ENCODE data around the gene FSTL4.
"Not testable (repeated sequence)": the region's sequence is repeated elsewhere in the genome, so short reads cannot be mapped to it uniquely, and the experiment has no call there.

Gene FSTL4

DNA sequence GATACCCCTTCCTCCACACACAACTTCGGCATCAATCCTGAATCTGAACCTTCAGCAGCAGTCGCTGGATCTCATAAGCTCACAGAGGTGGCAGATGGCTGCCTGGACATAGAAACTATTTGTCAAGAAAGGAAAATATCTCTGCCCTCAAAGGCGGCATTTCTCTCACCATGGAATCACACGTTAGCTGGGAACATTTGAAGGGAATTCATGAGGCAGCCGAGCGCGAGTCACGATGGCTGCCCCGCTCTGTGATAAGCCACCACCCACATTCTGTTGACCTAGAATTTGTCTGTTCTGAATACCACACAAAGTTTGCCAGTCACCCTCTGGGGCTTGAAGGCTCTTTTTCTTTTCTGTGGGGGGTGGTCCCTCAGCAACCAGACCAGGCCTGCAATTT, 157.9 kb downstream of the FSTL4 start:
- DNase-seq (ENCODE audit: low spot score): no peak

DNA sequence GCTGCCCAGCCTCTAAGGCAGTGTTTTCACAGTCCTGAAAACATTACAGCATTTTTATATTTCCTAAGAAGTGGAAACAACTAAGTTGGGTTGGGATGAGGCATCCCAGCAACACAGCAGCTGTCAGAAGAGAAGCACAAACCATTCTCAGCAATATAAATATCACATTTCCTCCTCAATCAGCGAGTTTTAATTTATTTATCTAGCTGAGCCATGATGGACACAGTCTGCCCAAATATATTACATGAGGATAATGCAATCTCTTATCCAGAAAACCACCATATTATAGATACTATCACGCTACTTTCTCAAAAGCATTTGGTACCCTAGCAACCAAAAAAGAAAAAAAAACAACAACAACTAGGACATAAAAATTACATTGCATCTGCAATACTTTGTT, 158.5 kb downstream of the FSTL4 start:
- no peak for DNase-seq (ENCODE audit: low spot score)

DNA sequence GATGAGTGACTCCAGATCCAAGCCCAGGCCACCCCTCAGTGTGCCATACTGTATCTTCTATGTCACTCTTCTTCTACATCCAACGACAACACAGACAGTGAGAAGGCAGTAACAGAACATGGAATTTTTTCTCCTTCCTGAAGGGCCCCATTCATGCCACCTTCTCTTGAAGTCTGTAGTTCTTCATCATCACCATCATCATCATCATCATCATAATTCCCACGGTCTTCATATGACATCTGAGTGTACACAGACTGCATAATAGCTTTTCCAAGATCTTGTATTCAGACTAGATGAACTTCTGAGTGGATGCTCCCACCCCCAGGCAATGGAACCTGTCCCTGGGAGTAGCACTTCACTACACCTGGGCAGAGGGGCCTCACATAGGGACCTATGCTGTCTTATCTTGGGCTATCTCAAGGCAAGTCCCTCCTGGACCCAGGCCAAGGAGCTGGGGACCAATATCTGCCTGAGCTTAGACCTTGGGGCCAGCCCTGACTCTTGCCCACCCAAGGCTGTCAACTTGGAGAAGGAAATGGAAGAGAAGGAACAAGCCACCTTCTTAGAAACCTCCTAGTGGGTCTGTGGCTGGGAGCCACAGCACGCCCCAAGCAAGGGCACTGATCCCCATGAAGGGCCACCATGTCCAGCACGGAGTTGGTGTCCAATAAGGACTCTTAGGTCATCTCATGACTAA, 159.1 kb downstream of the FSTL4 start:
- DNase-seq (ENCODE audit: low spot score): no peak

DNA sequence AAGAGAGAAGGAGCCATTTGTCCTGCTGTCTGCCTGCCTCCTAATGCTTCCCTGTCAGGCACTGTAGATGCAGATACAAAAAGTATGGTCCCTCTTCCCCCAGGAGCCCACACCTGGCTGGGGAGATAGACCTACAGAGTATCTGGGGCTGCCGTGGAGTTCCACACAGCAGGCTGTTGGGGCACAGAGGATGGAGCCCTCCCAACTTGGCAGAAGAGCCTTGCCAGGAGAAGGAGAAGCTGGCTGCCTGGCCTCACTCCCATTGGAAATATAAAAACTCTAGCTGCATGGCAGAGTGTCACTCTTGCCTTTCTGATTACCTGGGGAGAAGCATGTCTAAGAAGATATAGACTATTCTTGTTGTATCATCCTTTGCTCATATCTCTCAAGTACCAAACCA, 160.4 kb downstream of the FSTL4 start:
- no peak for DNase-seq (ENCODE audit: low spot score)

DNA sequence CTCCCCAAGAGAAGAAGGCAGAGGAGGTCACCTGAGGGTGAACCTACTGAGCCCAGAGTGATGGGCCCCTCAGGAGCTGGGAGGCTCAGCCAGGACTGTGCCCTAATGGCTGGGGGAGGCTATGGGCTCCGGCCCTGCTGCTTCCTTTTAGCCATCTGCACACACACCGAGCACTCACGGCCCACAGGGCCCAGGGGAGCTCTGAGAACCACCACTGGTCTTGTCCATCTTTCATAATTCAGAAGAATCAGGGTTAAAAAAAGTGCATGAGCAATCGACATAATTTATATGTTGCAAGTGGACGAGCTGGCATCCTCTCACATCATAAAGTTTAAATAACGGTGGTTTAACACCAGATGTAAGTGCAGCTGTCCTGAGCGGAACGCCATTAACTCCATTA, 162.1 kb downstream of the FSTL4 start:
- no peak for DNase-seq (ENCODE audit: low spot score)

DNA sequence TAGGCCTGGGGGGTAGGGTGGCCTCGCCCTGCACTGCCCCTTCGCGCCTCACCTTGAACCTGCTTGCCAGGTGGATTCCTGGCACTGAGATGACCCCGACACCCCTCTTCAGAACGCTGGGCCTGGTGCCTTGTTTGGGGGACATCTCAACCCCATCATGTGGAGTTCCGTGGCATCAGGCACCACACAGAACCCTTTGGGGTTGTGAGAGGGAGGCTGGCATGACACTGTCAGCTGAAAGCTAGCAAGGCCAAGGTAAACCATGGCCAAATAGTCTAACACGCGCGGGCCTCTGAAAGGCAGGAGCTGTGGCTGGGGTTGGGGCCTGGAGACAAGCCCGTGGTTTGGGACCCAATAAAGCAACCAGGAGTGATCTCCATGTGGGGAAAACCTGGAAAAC, 163.2 kb downstream of the FSTL4 start:
- DNase-seq (ENCODE audit: low spot score): no peak

DNA sequence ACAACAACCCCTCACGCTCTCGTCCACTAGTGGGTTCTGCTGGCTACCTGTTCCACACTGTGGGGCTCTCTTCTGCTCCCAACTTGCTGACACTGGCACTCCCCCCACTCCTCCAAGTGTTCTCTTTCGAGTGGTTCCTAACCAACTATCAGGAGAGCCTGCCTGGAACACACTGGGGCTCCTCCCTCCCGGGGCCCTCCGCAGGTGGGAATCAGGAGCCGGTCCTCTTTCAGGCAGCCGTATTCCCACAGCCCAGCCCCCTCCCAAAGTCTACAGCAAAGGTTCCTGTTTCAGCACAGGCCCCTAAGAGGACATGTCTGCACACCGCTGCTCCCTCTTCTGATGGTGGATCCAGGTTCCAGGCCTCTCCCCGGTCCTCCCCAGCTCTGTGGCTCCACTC, 165.9 kb downstream of the FSTL4 start:
- no peak for DNase-seq (ENCODE audit: low spot score)

DNA sequence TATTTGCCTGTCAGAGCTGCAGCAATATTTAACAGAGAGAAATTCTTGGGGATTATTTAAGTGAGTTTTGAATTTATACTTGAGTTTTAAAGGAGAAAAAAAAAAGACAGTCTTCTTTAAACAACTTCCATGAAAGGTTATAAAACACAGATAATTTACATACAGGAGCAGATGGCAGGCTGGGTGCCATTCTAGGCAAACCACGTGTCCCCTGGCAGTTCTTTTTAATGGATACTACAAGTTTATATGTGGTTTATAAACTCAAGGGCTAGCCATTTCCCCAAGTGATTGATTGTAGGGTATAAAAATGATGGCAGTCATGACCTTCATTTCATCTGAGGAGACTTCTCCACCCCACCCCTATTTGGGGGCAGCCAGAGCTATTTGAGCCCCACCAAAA, 166.6 kb downstream of the FSTL4 start:
- DNase-seq (ENCODE audit: low spot score): no peak

DNA sequence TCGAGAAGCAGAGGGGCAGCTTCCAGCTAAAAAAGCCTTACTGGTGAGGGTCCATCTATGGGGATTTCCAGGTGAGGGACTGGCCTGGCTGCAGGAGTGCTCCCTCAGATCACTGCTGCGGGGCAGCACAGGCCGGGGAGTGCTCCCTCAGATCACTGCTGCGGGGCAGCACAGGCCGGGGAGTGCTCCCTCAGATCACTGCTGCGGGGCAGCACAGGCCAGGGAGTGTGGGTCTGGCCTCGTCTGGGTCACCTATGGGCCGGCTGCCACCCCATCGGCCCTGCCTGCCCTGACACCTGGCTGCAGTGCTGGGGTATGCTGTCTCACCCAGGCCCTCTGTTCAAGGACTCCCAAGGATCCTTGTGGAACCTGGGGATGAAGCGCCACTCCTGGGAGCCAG, 167.1 kb downstream of the FSTL4 start:
- DNase-seq (ENCODE audit: low spot score): not testable (repeated sequence)

DNA sequence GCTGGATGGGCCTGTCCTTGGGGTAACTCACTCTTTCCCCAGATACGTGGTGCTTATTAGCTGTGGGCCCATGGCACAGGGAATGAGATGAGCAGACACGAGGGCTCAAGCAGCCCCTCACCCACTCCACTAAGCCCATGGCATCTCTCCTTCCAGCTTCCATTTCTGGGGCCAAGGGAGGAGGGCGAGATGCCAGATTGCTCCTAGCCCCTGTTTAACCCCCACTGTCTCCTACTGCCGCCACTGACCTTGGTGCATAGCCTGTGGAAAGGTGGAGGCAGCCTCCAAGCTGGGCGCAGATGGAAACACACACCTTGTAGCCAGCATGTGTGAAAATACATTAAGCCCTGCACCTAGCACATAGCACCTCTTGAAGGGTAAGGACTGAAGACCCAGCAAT, 167.6 kb downstream of the FSTL4 start:
- DNase-seq (ENCODE audit: low spot score): no peak

DNA sequence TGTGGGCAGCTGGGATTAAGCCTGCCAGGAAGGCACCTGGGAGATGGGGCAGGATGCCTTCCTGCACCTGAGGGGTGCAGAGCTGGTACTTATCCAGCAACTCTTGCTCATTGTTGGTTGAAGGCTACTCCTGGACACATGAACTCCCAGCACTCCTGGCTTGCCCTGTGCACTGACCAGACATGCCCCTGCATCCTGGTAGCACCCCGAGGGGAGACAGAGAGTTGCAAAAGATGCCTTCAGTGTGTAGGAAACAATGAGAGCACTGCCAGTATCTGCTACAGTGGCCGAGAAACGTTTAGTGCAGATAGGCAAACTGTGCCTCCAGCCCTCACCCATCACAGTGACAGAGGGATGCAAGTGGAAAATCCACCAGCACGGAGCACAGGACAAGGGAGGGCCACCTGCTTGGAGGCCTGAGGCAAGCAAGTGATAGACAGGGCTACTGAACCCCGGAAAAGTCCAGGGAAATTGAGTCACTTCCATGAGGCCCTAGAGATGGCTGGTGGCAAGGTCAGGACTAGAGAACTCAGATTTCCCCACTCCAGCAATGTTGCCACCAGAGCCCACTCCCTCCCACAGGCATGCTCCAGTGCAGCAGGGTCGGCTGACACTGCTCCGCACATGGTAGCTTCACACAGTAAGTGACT, 171.1 kb downstream of the FSTL4 start:
- no peak for DNase-seq (ENCODE audit: low spot score)

DNA sequence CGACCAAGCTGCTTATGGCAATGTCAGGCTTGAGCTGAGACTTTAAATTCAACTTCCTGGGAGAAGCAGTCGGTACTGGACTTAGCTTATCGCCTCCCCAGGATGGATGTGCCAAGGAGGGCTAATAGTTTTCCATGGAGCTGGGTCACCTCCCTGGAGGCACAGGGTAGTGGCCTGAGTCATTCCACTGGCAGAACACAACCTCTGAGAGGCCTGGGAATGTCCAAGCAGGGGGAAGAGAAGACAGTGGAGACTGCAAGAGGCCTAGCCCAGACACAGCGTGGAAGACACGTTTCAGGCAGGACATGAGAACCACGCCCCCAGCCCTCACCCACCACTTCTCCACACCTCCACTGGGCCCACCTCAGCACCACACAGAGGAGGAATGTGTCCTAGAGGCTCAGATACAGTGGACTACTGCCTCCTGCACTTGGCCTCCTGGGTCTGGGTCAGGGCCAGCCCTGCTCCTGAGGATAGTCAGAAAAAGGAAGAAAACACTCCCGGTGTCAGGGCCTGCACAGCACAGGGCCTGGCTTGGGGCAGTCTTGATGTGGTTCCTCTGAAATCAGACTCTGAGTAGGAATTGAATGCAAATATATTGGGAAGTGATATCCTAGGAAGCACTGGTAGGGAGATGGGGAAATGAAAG, 171.8 kb downstream of the FSTL4 start:
- DNase-seq (ENCODE audit: low spot score): no peak

DNA sequence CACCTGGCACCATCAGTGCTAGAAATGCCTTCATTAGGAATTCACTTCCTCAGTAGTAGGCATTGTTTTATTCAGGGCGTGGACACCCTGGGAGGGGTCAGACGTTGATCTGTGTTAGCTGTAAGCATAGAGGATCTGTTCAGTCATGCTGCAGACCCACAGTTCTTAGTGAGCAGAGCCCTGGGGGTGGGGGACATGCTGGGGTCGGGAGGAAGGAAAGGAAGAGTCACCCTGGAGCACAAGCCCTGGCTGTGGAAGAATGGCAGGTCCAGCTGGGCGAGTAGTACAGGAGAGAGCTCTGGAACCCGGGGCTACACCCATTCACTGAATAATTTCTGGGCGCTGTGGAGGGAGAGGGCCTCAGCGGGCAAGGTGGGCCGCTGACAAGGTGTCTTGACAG, 172.5 kb downstream of the FSTL4 start:
- peak; percentile 57 for DNase-seq (ENCODE audit: low spot score)

DNA sequence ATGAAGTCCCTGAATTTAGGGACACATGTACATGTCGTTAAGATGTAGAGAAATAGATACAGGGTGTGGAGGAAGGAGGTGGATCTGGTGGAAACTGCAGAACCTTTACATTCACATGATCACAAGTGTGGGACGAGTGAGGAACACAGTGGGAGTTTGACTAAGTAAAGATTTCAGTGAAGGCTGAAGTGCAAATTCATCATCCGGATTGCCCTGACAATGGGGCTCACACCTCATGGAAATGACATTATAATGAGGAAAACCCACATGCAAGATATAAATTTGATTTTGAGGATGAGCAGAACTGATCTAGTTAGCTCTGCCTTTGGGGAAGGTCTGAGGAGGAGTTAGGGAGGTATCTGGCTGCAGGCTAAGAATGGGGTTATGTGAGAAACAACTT, 173.9 kb downstream of the FSTL4 start:
- DNase-seq (ENCODE audit: low spot score): no peak

DNA sequence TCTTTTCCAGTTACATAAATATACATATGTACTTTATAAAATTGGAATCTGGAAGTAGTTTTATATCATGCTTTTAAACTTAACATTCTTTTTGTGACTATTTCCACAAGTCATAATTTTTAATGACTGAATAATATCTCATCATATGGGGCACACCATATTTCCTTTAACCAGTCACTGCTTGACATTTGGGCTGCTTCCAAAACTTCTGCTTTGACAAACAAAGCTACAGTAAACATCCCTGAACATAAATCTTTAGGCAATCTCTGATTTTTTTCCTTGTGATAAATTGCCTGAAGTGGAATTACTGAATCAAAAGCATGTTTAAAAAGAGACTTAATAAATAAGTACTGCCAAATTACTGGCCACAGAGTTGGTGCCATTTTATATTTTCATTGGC, 178.0 kb downstream of the FSTL4 start:
- no peak for DNase-seq (ENCODE audit: low spot score)

DNA sequence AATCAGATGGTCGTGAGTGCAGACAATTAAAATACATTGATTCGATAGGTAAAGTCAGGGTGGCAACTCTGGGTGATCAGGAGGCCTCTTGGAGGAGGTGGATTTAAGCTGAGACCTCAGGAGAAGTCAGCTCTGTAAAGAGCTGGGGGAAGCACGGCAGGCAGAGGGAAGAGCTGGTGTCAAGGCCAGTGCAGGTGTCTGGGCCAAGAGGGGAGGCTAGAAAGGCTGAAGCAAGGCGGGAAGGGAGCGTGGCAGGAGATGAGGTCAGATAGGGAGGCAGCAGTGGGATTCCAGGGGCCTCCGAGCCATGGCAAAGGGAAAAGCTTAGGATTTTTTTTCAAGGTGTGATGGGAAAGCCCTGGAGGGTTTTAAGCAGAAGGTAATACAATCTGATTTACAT, 178.7 kb downstream of the FSTL4 start:
- DNase-seq (ENCODE audit: low spot score): no peak

DNA sequence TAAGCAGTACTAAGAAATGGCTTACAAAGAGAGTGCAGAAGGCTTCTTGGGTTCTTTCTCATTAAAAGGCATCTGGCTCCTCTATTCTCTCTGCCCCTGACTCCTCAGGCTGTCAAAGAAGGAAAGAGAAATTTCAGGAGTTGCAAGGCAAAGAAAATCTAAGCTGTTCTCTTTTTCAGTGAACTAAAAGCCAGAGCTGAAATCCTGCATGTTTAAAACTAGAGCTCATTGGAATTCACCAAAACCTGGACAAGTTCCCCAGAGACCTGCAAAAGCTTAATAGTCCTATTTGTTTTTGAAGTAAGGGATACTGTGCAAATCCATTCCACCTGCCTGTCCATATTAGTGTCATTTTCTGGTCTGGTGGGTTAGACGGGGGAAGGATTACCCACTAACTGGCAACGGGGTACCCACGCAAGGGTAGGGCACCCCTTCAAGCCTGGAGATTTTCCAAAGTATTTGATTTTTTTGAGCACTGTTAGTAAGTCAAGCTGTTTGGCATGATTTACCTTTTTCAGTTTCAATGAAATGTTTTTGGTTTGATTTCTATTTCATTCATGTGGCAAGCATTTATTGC, 179.3 kb downstream of the FSTL4 start:
- no peak for DNase-seq (ENCODE audit: low spot score)

DNA sequence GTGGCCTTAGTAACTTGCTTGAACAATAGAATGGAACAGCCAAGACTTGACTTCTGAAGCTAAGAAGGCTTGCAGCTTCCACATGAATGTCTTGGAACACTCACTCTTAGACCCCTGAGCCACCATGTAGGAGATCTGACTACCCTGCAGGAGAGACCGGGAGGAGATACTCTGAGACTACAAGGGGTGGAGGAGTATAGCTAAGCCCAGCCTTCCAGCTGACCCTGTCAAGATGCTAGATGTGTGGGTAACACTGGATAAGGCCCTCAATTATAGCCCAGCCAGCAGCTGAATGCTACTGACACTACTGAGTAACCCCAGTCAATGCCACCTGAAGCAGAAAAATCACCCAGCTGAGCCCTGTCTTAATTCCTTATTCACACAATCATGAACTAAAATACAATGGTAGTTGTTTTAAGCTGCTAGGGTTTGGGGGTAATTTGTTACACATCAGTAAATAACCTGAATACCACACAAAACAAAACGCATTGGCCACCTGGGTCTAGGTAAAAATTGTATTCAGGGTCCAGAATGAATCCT, 180.9 kb downstream of the FSTL4 start:
- no peak for DNase-seq (ENCODE audit: low spot score)

DNA sequence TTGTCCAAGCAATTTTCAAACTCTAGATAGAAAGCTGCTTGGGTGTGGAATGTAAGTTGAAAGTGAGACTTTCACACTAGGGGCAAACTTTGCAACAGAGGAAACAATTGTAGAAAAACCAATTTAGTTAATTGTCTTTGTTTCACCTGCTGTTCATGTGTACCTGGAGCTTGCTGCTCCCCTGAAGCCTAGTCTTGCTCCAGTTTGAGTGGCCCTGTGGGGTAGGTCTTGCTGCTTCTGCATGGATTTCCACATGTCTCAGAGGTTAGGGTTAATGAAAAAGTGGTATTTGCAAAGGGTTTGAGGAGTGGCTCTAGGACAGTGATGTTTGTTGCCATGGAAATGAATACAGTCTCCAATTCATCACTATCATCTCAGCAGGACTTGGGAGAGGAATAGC, 182.2 kb downstream of the FSTL4 start:
- no peak for DNase-seq (ENCODE audit: low spot score)

DNA sequence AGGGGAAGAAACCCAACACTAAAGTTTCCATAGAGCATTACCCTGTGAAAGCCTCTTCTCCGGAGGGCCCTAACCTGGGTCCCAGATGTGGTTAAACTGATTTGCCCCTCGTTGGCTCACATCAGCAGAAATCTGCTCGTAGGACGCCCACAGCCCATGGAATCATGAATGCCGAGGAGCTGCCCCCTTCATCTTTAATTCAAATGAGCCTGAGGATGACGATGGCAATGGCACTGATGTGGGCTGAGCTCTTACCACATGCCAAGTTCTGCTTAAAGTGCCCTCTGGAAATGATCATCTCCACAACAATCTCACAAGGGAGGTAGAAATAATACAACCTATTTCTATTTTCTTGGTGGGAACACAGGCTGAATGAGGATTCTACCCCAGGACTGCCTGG, 183.3 kb downstream of the FSTL4 start:
- DNase-seq (ENCODE audit: low spot score): no peak

DNA sequence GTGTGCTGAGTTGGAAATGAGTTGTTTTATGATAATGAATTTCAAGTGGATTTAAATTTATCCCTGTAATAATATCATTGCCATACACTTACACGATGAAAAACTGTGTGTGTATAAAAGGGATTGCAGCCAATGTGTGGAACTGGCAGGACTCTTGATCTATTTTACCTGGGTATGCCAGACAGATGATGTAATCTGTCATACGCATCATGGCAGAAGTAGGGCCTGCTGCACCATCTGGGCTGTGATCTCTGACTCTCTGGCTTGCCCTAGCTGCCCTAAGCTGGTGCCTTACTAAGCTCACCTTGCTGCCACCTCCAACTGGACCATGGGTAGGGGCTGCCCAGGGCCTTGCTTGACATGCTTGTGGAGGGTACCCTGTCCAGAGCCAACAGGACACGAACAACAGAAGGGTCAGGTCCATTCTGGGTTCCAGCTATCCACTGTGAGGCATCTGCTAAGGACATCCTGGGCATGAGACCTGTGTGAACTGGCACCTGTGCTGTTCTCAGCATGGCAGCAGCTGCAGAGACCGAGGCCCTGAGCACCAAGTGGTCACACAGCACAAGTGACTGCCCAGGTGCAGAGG, 184.2 kb downstream of the FSTL4 start:
- DNase-seq (ENCODE audit: low spot score): no peak

DNA sequence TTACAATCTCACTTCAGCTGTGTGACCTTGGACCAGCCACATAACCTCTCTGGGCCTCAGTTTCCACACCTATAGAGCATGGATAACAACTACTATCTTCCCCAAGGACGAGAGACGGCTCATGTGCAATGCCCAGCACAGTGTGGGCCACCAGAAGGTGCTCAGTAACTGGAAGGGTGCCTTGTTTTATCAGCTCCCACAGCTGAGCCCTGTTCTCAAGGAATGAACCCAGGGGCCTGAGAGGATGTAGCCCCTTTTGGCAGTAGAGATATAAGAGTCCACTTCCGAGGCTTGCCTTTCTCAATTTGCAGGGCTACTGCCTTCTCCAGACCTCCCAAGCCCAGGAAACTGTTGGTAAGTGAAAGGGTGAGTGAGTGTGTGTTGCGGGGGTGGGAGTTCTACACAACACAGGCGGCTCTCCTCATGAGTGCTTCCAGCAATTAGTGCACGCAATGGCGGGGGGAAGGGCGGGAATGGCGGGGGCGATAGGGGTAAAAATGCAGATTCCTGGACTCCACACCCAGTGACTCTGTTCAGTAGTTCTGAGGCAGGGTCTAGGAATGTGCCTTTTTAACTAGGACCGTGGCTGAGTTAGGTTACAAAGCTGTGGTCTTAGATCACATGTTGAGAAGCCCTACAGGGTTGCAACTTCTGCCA, 185.1 kb downstream of the FSTL4 start:
- DNase-seq (ENCODE audit: low spot score): peak; percentile 46
